ENCODE results near the gene ATP10B. TPM values are rescaled to one million over a fixed set of nuclear protein-coding genes. Genes with fewer than 3 reads are reported as not detected.

The ATP10B gene
- total RNA-seq, 2 experiments from 2014 or later, result not detected

GRCh38 chr5:160772854-160773253 lies 79.2 kb downstream of the ATP10B start:
- H3K4me3 Mint-ChIP-seq, result no peak overlapping the region
- no peaks in the 10 kb centered on the region for H3K9me3 Mint-ChIP-seq
- ChIA-PET POLR2A (no interaction called here), CTCF (interaction anchor here (1.0 kb wide), 1 partner anchor 334 kb away, joined by 4 read pairs; no protein-coding TSS in a partner anchor)
- DNase-seq, result no peak
- H3K27ac Mint-ChIP-seq, result no peak overlapping the region
- no peaks in the 10 kb centered on the region for H3K4me1 Mint-ChIP-seq (ENCODE audit: low read depth)
- intact Hi-C loops (cut with micrococcal nuclease), result no loop called here
- H3K27me3 Mint-ChIP-seq, result peaks cover 4% of the 10 kb centered on the region
- no peaks in the 10 kb centered on the region for H3K36me3 Mint-ChIP-seq

- H3K27ac Mint-ChIP-seq, result no peak overlapping the region
- no peaks in the 10 kb centered on the region for H3K4me1 Mint-ChIP-seq (ENCODE audit: low read depth)
- intact Hi-C loops (cut with micrococcal nuclease), result no loop called here
- no peak overlapping the region for H3K4me3 Mint-ChIP-seq
- POLR2A ChIA-PET, result no interaction called here
- no peaks in the 10 kb centered on the region for H3K9me3 Mint-ChIP-seq
- CTCF ChIA-PET, result no interaction called here
- H3K27me3 Mint-ChIP-seq, result no peaks in the 10 kb centered on the region
- no peak for DNase-seq
- no peaks in the 10 kb centered on the region for H3K36me3 Mint-ChIP-seq
Measured at GRCh38 chr5:160770718-160771117, 81.3 kb downstream of the ATP10B start.

- no peak overlapping the region for H3K27ac Mint-ChIP-seq
- H3K27me3 Mint-ChIP-seq, result peaks cover 2% of the 10 kb centered on the region
- no peaks in the 10 kb centered on the region for H3K9me3 Mint-ChIP-seq
- intact Hi-C loops (cut with micrococcal nuclease), result no loop called here
- CTCF ChIA-PET, result no interaction called here
- no peaks in the 10 kb centered on the region for H3K36me3 Mint-ChIP-seq
- DNase-seq, result no peak
- H3K4me1 Mint-ChIP-seq (ENCODE audit: low read depth), result no peaks in the 10 kb centered on the region
- no peak overlapping the region for H3K4me3 Mint-ChIP-seq
- POLR2A ChIA-PET, result no interaction called here
Measured at GRCh38 chr5:160769301-160769700, 82.7 kb downstream of the ATP10B start.

GRCh38 chr5:160767062-160767461 lies 84.9 kb downstream of the ATP10B start:
- Mint-ChIP-seq H3K27ac (no peak overlapping the region), H3K9me3 (no peaks in the 10 kb centered on the region), H3K4me1 (ENCODE audit: low read depth) (no peaks in the 10 kb centered on the region), H3K4me3 (no peak overlapping the region), H3K27me3 (peaks cover 7% of the 10 kb centered on the region), H3K36me3 (no peaks in the 10 kb centered on the region)
- ChIA-PET CTCF (interaction anchor here (0.7 kb wide), 1 partner anchor 126 kb away, joined by 3 read pairs; no protein-coding TSS in a partner anchor), POLR2A (no interaction called here)
- intact Hi-C loops (cut with micrococcal nuclease), result no loop called here
- DNase-seq, result no peak

- no peaks in the 10 kb centered on the region for H3K4me1 Mint-ChIP-seq (ENCODE audit: low read depth)
- CTCF ChIA-PET, result no interaction called here
- no peak overlapping the region for H3K4me3 Mint-ChIP-seq
- POLR2A ChIA-PET, result no interaction called here
- H3K9me3 Mint-ChIP-seq, result no peaks in the 10 kb centered on the region
- no peak overlapping the region for H3K27ac Mint-ChIP-seq
- no peak for DNase-seq
- H3K27me3 Mint-ChIP-seq, result peaks cover 8% of the 10 kb centered on the region
- no peaks in the 10 kb centered on the region for H3K36me3 Mint-ChIP-seq
- intact Hi-C loops (cut with micrococcal nuclease), result no loop called here
Measured at GRCh38 chr5:160760008-160760407, 92.0 kb downstream of the ATP10B start.

GRCh38 chr5:160757194-160757593 lies 94.8 kb downstream of the ATP10B start:
- POLR2A ChIA-PET, result no interaction called here

DNA sequence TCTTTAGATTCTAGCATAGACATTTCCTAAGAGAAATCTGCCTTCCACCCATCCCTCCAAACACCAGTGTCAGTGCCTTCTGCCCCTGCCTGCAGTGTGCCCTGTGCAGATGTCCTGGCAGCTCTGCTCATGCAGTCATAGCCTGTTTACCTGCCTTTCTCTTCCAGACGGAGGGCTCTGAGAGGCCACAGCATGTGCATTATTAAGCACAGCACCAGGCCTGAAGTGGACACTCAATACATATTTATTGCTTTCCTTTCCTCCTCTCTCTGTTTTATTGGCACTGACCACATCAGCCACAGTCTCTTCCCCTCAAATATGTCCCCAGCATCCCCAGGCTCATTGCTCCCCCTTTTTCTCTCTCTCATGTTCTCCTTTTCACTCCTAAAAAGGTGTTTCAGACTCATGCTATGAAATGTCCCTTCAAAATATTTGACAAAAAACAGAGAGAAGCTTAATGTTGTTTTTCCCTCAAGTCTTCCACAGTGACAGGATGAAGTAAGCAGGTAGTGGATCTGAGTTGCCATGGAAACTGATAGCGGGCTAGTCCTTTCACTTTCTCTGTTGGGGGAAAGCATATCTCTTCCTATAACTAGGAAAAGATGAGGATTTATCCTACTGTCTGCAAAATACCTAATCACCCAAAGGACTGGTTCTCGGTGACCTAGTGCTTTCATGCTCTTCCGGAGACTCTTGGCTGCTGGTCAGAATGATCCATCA lies 100.9 kb downstream of the ATP10B start:
- Mint-ChIP-seq H3K27me3 (peaks cover 8% of the 10 kb centered on the region), H3K27ac (no peak overlapping the region), H3K9me3 (no peaks in the 10 kb centered on the region), H3K36me3 (no peaks in the 10 kb centered on the region), H3K4me3 (no peak overlapping the region), H3K4me1 (ENCODE audit: low read depth) (no peaks in the 10 kb centered on the region)
- ChIA-PET CTCF (no interaction called here), POLR2A (no interaction called here)
- intact Hi-C loops (cut with micrococcal nuclease), result no loop called here
- no peak for DNase-seq

More at GRCh38 chr5:160757194-160757593, 94.8 kb downstream of the ATP10B start:
- Mint-ChIP-seq H3K4me3 (no peak overlapping the region), H3K9me3 (no peaks in the 10 kb centered on the region), H3K27ac (no peak overlapping the region), H3K36me3 (no peaks in the 10 kb centered on the region), H3K4me1 (ENCODE audit: low read depth) (no peaks in the 10 kb centered on the region), H3K27me3 (peaks cover 2% of the 10 kb centered on the region)
- DNase-seq, result no peak
- CTCF ChIA-PET, result no interaction called here
- intact Hi-C loops (cut with micrococcal nuclease), result no loop called here

DNA sequence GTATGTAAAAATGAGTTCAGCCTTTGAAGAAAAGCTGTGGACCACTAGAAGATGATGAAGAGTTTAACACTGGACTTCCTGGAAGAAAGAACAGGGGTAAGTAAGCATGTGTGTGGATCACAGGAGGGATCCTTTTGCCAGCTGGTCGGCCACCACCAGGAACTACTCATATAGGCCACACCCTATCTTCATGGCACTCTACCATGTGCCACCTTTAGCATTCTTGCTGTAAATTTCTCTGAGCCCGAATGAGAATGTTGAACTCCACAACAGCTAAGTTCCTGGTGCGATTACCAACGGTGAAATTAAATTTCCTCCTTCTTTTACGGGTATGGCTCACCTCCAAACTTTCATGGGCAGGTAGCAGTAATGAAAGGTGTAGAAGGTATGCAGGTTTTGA lies 102.3 kb downstream of the ATP10B start:
- Mint-ChIP-seq H3K27me3 (peaks cover 8% of the 10 kb centered on the region), H3K36me3 (no peaks in the 10 kb centered on the region), H3K27ac (no peak overlapping the region), H3K4me1 (ENCODE audit: low read depth) (no peaks in the 10 kb centered on the region), H3K4me3 (no peak overlapping the region), H3K9me3 (no peaks in the 10 kb centered on the region)
- ChIA-PET POLR2A (no interaction called here), CTCF (no interaction called here)
- no peak for DNase-seq
- intact Hi-C loops (cut with micrococcal nuclease), result no loop called here

DNA sequence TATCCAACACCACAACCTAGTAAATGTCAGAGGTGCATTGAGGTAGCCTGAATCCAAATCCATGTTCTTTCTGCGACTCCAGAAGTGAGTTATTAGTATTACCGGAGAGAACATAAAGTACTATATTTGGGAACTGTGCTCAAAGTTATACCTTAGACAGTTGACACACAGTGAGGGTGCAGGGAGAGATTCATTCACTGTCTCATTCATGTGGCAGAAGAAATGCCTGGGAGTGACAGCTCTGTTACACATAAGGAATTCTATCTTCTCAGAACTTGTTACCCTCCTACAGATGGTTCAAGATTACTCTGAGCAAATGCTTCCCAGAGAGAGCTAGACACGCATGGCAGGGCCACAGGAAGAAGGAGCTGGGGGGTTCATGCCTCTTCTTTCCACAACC lies 103.0 kb downstream of the ATP10B start:
- POLR2A ChIA-PET, result no interaction called here
- no peak overlapping the region for H3K4me3 Mint-ChIP-seq
- intact Hi-C loops (cut with micrococcal nuclease), result no loop called here
- DNase-seq, result no peak
- CTCF ChIA-PET, result interaction anchor here (1.4 kb wide), 1 partner anchor 311 kb away, joined by 3 read pairs; no protein-coding TSS in a partner anchor
- no peak overlapping the region for H3K27ac Mint-ChIP-seq
- no peaks in the 10 kb centered on the region for H3K36me3 Mint-ChIP-seq
- peaks cover 8% of the 10 kb centered on the region for H3K27me3 Mint-ChIP-seq
- no peaks in the 10 kb centered on the region for H3K4me1 Mint-ChIP-seq (ENCODE audit: low read depth)
- no peaks in the 10 kb centered on the region for H3K9me3 Mint-ChIP-seq

- no peaks in the 10 kb centered on the region for H3K9me3 Mint-ChIP-seq
- no peak overlapping the region for H3K4me3 Mint-ChIP-seq
- DNase-seq, result no peak
- H3K4me1 Mint-ChIP-seq (ENCODE audit: low read depth), result no peaks in the 10 kb centered on the region
- intact Hi-C loops (cut with micrococcal nuclease), result no loop called here
- ChIA-PET CTCF (interaction anchor here (1.4 kb wide), 1 partner anchor 310 kb away, joined by 3 read pairs; no protein-coding TSS in a partner anchor), POLR2A (no interaction called here)
- no peak overlapping the region for H3K27ac Mint-ChIP-seq
- peaks cover 8% of the 10 kb centered on the region for H3K27me3 Mint-ChIP-seq
- H3K36me3 Mint-ChIP-seq, result no peaks in the 10 kb centered on the region
Measured at GRCh38 chr5:160747987-160748386, 104.0 kb downstream of the ATP10B start.

DNA sequence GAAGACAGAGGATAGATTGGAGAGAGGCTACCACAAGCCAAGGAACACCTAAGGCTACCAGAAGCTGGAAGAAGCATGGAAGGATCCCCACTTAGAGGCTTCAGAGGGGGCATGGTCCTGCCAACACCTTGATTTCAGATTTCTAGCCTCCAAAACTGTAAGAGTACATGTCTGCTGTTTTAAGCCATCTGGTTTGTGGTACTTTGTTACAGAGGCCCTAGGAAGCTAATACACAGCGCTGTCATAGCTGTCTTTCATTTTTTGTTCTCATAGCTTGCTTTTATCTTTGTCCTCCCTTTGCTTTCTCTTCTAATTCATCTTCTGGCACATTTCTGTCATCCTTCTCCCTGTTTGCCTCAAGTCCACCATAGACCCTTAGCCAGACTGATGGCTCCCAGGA lies 104.5 kb downstream of the ATP10B start:
- Mint-ChIP-seq H3K4me1 (ENCODE audit: low read depth) (no peaks in the 10 kb centered on the region), H3K9me3 (no peaks in the 10 kb centered on the region), H3K4me3 (no peak overlapping the region), H3K27me3 (peaks cover 8% of the 10 kb centered on the region), H3K27ac (no peak overlapping the region), H3K36me3 (no peaks in the 10 kb centered on the region)
- POLR2A ChIA-PET, result no interaction called here
- DNase-seq, result no peak
- intact Hi-C loops (cut with micrococcal nuclease), result no loop called here
- CTCF ChIA-PET, result interaction anchor here (1.4 kb wide), 1 partner anchor 309 kb away, joined by 3 read pairs; no protein-coding TSS in a partner anchor

DNA sequence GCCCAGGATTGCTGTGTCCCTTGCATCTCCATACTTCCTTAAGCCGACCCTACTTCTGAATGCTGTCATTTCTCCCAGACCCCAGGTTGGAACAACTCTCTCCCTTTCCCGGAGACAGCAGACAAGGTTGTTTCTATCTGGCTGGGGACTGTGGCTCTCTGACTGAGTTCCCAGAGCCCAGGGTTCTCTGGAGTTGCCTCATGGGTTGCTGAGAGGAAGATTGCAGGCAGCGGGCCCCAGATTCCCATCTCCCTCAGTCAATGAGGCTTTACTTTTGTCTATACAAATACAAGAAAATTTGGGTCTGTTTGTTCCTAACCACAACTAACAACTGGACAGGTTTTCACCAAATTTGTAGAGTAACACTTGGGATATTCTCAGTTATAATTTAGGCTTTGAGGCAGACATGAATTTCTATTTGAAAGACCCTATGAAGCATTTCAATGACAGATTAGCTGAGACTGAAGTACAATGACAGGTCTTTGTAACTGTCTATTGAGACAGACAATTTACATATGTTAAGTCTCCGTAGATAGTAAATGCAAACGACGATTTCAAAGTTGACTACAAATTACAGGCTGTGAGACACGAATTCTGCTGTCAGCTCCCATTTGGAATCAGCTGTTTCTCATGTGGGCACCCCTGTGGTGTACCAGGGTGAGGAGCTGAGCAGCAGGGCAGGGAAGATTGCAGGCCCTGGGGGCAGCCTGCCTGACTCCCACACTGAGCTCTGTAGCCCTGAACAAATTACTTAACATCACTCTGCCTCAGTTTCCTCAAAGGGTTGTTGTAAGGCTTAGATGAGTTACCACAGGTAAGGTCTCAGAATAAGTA lies 107.5 kb downstream of the ATP10B start:
- H3K4me3 Mint-ChIP-seq, result no peak overlapping the region
- no peaks in the 10 kb centered on the region for H3K36me3 Mint-ChIP-seq
- ChIA-PET CTCF (no interaction called here), POLR2A (no interaction called here)
- H3K4me1 Mint-ChIP-seq (ENCODE audit: low read depth), result no peaks in the 10 kb centered on the region
- intact Hi-C loops (cut with micrococcal nuclease), result no loop called here
- peaks cover 5% of the 10 kb centered on the region for H3K27me3 Mint-ChIP-seq
- H3K27ac Mint-ChIP-seq, result no peak overlapping the region
- H3K9me3 Mint-ChIP-seq, result no peaks in the 10 kb centered on the region
- no peak for DNase-seq

- H3K36me3 Mint-ChIP-seq, result no peaks in the 10 kb centered on the region
- no peaks in the 10 kb centered on the region for H3K9me3 Mint-ChIP-seq
- intact Hi-C loops (cut with micrococcal nuclease), result no loop called here
- H3K4me1 Mint-ChIP-seq (ENCODE audit: low read depth), result no peaks in the 10 kb centered on the region
- H3K27me3 Mint-ChIP-seq, result peaks cover 2% of the 10 kb centered on the region
- no peak for DNase-seq
- ChIA-PET POLR2A (no interaction called here), CTCF (no interaction called here)
- no peak overlapping the region for H3K4me3 Mint-ChIP-seq
- no peak overlapping the region for H3K27ac Mint-ChIP-seq
Measured at GRCh38 chr5:160743027-160743426, 109.0 kb downstream of the ATP10B start.
